Erythroblast (primary cell): ENCODE results near the gene DBP.

Experiments
- GATA1 ChIP-seq: IDR thresholded peaks from 2 replicates; pipeline ENCODE4 v1.6.1; 2011; ENCODE audit warnings: low read depth, mild to moderate bottlenecking, control low read depth, low read length, moderate library complexity
- POLR2A ChIP-seq: IDR thresholded peaks from 2 replicates; pipeline ENCODE4 v1.6.1; 2011; ENCODE audit warnings: mild to moderate bottlenecking, low read length

DNA sequence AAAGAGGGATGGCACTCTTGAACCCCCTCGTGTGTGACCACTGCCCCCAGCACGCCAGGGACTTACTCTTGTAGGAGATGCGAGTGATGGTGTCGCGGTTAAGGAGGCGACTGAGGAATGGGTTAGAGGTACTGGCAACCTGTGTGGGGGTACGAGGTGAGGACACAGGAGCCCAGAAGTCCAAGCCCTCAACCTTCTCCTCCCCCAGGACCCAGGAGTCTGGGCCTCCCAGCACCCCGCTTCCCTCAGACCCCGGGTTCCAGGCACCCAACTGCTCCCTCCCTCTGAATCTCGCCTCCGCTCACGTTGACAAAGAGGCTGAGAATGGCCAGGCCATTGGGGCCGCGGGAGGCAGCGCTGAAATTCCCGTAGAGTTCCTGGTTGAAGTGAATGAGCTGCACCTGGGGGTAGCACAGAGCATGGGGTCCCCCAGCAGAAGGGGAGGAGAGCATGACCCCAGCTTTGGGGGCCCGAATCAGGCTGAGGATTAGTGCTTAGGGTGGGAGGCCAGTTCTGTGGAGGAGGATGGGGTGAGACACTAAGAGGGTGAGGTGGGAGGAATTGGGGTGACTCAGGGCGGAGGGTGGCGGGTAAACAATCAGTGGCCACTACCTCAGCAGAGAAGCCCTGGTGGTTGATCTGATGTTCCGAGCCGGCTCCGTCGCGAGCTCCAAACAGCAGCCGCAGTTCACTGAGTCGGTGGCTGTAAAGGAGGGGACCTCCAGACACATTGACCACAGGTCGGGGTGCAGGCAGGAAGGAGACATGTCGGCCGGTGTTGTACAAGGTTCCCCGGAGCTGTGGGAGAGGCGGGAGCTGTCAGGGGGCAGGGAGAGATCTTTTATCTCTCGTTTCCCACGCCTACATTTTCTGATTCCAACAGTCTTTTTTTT lies 2.5 kb upstream of the DBP start:
- TF ChIP-seq POLR2A, result no peak
- TF ChIP-seq GATA1, result no peak
